CD4-positive, alpha-beta T cell treated with Interleukin-17A for 4 hours (primary cell): ENCODE results near the gene OSBPL3.

ENCODE experiments used
- DNase-seq: peaks from one replicate; pipeline ENCODE4 v3.0.0-alpha.2; 2020; ENCODE audit warnings: mixed read lengths

The OSBPL3 gene

GRCh38 chr7:24949884-24950283 lies 30.1 kb downstream of the OSBPL3 start:
- no peak for DNase-seq

- no peak for DNase-seq
Measured at GRCh38 chr7:24948739-24949138, 31.2 kb downstream of the OSBPL3 start.

GRCh38 chr7:24946467-24946866 lies 33.5 kb downstream of the OSBPL3 start:
- no peak for DNase-seq

GRCh38 chr7:24945899-24946298 lies 34.1 kb downstream of the OSBPL3 start:
- no peak for DNase-seq

- no peak for DNase-seq
Measured at GRCh38 chr7:24943096-24943948, 36.7 kb downstream of the OSBPL3 start.

GRCh38 chr7:24942226-24942625 lies 37.8 kb downstream of the OSBPL3 start:
- DNase-seq: no peak

GRCh38 chr7:24939416-24939815 lies 40.6 kb downstream of the OSBPL3 start:
- no peak for DNase-seq

- DNase-seq: no peak
Measured at GRCh38 chr7:24936121-24936824, 43.7 kb downstream of the OSBPL3 start.

GRCh38 chr7:24933298-24933697 lies 46.7 kb downstream of the OSBPL3 start:
- DNase-seq: no peak

- no peak for DNase-seq
Measured at GRCh38 chr7:24932815-24933214, 47.2 kb downstream of the OSBPL3 start.

- no peak for DNase-seq
Measured at GRCh38 chr7:24932389-24932788, 47.6 kb downstream of the OSBPL3 start.

GRCh38 chr7:24931844-24932243 lies 48.1 kb downstream of the OSBPL3 start:
- DNase-seq: no peak

GRCh38 chr7:24930856-24931255 lies 49.1 kb downstream of the OSBPL3 start:
- no peak for DNase-seq

GRCh38 chr7:24926623-24927524 lies 53.1 kb downstream of the OSBPL3 start:
- DNase-seq: no peak

GRCh38 chr7:24924375-24924774 lies 55.6 kb downstream of the OSBPL3 start:
- no peak for DNase-seq

GRCh38 chr7:24923172-24923865 lies 56.7 kb downstream of the OSBPL3 start:
- DNase-seq: no peak

- no peak for DNase-seq
Measured at GRCh38 chr7:24922099-24922773, 57.7 kb downstream of the OSBPL3 start.

GRCh38 chr7:24921362-24921679 lies 58.7 kb downstream of the OSBPL3 start:
- DNase-seq: no peak

GRCh38 chr7:24920451-24921361 lies 59.3 kb downstream of the OSBPL3 start:
- no peak for DNase-seq

- no peak for DNase-seq
Measured at GRCh38 chr7:24917510-24918239, 62.3 kb downstream of the OSBPL3 start.
